HG02870 (cell line): ENCODE data around the gene SLMAP.
"Not testable (repeated sequence)": the region's sequence is repeated elsewhere in the genome, so short reads cannot be mapped to it uniquely, and the experiment has no call there.

ENCODE experiments used
- ATAC-seq: cut with Tn5 transposase; IDR thresholded peaks from one replicate; pipeline ENCODE4 v1.9.1; 2021; ENCODE audit warnings: mild to moderate bottlenecking, moderate library complexity; ENCODE audit not compliant: unreplicated experiment

The SLMAP gene

DNA sequence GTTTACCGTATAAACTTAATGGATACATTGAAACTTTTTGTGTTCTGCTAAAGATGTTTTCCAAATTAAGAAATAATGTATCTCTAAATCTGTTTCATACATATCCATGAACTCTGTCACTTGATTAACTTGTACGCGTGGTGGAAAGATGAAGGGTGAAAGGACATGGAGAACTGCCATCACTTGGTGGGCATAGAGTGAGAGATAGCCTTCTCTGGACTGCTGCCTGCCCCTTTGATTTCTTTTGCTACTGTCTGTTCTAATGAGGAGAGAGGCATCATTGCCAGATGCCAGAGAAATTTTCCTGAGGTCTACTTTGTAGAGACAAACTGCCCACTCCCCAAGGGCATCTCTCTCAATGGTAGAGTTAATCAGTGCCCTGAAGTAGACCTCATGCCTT is 120.5 kb downstream of the SLMAP start:
- no peak for ATAC-seq

DNA sequence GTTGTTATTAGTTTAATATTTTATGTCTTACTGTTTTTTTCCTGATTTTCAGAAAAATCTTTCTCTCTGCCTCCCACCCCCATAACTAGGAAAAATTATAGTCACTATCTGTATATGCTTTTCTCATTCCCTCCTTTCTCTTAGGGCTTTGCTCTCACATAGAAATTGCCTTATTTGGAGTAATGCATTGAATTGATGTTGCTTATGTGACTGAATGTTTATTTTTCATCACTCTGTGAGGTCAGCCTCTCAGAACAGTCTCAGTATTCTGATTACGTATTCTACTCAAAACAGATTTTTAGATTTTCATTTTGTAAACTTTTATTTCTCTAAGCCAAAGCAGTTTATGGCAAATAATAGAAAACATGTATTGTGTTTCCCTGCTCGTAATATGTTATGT is 121.0 kb downstream of the SLMAP start:
- no peak for ATAC-seq

DNA sequence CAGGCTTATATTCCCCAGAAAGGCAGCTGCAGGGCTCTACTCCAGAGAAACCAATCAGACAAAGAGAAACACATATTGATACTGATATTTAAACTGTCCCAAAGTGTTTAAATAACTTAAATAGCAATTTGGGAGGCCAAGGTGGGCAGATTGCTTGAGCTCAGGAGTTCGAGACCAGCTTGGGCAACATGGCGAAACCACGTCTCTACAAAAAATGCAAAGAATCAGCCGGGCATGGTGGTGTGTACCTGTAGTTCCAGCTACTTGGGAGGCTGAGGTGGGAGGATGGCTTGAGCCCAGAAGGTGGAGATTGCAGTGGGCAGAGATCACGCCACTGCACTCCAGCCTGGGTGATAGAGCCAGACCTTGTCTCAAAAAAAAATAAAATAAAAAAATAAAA is 128.3 kb downstream of the SLMAP start:
- not testable (repeated sequence) for ATAC-seq

DNA sequence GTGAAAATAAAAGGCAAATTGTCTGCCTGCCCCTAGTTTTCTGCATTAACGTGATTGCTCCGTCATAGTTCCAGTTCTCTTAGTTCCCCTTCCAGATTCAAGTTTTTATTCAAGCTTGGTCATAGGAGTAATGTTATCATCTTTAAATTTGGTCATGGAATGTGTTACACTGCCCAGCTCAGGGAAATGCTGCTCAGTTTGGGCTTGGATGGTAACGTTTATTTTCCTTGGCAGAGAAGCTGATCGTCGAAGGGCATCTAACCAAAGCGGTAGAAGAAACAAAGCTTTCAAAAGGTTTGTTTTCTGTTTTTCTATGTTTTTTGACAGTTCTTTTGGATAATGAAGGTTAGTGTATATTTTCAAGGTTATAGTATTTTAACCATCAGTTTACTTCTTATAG is 133.7 kb downstream of the SLMAP start:
- ATAC-seq, result no peak

DNA sequence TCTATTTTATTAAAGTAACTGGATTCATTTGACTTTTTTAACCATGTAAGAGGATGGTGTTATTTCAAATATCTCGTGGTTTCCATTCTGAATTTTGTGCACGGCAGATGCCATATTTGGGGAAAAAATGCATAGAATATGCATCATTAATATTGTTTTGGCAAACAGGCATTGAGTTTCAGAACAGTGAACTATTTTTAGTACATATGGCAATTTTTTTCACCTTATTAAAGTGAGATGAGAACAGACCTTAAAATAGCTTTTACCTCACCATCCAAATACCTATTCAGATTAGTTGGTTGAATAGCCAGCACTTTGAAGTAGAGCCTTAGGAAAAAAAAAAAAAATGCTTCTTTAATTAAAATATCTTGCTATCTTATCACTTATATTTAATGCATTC is 134.8 kb downstream of the SLMAP start:
- ATAC-seq, result no peak

DNA sequence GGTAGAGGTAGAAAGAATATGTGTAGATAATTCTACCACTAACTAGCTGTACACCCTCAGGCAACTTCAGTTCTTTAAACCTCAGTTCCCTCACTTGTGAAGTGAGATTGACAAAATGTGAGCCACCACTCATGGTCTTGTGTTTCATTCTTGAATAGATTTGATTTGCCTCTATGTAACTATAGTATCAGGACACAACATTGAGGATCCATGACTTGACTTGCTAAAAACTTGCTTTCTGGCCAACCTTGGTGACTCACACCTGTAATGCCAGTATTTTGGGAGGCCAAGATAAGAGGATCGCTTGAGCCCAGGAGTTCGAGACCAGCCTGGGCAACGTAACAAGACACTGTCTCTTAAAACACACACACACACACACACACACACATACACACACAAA is 136.3 kb downstream of the SLMAP start:
- no peak for ATAC-seq

DNA sequence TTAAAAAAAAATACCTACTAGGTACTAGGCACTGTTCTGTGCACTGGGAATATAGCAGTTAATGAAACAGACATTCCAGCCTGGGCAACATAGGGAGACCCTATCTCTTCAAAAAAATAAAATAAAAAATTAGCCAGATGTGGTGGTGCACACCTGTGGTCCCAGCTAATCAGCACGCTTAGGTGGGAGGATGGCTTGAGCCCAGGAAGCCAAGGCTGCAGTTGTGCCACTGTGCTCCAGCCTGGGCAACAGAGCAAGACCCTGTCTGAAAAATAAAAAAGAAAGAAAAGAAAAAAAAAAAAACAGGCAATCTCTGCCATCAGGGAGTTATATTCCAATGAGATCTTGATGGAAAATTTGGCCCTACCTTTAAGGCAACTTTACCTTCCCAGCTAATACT is 137.0 kb downstream of the SLMAP start:
- no peak for ATAC-seq

DNA sequence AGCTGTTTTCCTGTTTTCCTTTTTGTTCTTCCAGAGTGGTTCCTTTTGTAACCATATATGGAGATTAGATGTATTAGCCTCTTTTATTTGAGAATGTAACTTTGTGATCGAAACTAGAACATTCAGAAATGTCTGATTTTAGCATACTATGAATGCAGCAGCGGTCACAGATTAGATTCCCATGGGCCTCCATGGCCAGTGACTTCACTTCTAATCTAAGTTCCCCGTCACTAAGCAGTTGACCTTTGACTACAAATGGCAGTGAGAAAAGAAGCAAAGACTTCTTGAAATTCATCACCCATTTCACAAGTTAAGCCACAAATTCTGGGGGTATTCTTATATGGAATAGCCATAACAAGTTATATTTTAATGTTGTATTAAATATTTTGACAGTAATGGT is 137.6 kb downstream of the SLMAP start:
- no peak for ATAC-seq

DNA sequence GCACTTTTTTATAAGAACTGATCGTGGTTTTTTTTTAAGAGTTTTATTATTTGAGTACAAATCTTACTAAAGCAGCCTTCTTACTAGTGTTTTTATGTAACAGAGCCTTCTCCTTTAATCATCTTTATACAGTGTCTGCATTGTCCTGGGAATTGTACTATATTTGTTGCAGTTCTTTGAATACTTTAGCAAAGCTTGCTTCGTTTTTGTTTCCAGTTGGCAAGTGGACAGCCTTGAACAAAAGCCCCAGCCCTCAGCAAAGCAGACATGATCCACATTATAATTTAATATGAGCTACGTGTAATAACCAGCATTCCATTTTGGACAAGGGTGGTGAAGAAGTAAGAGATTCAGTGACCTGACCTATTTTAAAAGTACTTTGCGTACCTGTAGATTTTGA is 139.9 kb downstream of the SLMAP start:
- ATAC-seq, result no peak

DNA sequence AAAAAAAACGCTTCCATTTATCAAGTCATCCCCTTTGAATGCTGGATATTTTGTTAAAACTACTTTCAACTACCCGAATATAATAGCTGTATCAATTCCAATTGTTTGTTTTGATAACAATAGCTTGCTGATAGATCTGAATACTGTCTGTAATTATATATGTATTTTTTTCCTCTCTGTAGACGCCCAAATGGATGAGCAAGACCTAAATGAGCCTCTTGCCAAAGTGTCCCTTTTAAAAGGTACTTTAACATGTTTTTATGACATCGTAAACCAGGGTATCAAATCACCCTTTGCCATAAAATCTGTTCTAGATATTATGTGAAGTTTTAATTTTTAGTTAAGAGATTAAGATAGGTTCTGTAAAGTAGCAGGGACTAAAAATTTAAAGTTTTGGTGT is 140.6 kb downstream of the SLMAP start:
- ATAC-seq, result no peak

DNA sequence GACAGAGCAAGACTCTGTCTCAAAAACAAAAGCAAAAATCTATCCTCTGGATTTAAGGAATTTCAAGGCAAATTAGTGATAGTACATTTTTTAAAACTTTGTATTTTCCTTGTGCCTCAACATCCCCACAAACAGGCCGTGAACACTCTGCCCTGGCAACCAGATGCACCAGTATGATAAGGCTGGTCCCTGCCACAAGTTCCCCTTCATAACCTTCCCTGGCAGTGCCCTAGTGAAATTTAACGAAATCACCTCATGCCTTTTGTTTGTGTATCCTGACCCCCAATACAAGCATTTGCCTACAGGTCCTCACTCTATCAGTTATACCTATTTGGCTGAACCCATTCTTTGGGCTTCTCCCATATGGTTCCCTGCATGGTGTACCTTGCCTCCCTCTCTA is 144.7 kb downstream of the SLMAP start:
- no peak for ATAC-seq

DNA sequence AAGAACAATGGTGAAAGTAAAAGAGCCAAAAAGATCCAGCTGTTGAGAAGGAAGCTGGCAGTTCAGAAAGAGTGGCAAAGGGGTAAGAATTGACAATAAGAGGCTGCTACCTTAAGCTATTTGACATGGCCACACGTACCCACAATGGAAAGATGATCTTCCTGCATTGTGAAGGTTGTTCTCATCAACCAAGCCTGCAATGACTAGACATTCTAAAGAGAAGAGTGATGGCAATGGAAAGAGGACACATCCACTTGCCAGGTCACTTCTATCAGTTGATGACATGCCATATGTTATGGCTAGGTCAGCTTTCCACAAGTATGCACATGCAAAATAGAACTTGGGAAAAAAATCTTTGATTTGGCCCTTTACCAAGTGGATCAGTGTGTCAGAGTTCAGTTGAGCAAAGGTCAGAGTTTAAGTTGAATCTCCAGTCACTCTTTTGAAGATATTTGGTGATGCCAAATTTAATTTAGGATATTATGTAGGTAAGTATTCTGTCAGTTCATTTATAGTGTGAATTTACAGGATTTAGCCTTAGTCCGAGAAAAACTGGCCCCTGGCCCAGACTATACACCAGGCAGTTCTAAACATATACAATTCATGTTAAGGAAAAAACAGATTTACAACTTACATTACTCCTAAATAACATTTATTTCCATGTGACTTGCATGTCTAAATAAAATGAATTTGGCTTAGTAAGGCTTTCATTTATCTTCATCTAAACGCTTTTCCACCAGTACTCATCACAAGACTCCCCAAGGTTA is 147.2 kb downstream of the SLMAP start:
- no peak for ATAC-seq

DNA sequence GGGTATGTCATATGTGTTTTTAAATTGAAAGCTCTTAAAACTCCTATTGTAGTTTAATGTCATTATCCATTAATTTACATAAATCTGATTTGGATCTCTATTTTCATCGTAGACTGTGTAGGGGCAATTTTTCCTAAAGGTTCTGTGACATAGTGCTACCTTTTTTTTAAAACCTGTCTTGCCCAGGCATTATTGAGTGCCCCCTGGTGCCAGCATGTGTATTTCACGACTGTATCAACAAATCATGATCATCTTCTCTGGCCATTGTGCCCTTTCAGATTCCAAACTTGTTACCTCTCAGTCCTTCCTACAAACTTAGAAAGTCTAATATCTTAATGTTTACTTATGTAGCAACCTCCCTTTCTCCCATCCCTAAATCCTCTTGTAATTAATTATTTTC is 154.9 kb downstream of the SLMAP start:
- ATAC-seq, result no peak

DNA sequence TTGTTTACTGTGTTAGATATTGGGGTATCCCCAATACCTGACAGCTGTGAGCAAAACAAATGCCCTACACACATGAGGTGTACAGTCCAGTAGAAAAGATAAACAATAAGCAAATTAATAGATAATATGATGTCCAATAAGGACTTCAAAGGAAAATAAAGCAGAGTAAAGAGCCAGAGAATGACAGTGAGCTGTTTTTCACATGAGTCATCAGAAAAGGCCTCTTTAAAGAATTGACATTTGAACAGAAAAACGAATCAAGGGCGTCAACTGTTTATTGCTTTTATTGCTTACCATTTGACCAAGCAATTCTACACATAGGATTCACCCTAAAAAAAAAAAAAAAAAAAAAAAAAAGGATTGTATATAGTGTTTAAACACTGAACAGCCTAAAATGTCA is 155.5 kb downstream of the SLMAP start:
- no peak for ATAC-seq

DNA sequence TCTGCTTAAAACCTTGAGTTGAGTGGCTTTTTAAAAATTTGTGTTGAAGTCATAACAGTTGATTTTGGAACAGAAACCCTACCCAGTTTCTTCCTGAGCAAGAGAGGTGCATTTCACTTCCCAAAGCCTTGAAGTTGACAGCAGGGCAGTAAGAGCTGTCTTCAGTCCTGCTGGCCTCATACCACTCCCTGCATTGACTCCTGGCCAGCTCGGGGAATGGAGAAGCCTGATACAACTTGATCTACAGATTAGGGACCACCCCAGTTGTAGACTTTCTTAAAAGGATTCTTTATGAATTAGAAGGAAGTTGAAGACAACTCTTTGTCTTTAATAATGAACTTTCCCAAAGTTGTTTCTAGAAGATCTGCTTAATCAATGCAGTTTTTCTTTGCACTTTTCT is 161.5 kb downstream of the SLMAP start:
- no peak for ATAC-seq

DNA sequence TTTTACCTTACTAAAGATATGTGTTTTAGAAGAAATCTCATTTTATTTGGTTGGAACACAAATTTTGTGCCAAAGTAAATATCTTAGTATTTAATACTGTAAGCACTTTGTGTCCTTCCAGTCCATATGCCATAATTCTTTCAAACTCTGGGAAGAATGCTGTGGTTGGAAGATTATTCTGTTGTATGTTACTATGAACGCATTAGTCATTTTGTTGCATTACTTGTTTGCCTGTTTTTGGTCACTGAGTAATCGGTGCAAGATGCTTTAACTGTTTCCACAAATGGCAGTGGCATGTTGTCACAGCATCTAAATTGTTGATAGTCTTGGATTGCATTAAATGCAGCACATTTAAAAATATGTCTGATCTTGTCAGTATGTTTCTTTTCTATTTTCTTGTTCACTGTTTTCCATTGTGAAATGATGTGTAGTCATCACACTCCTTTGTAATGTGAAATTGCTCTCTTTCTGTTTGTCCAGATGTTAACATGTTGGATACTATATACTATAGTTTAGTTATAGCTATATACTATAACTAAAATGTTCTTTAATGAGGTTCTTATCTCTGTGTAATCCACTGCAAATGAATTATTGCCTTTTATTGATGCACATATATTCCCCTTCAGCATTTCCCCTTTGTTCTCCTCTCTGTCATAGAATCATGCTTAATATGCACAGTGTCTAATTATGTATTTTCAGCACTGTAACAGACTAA is 162.2 kb downstream of the SLMAP start:
- no peak for ATAC-seq

DNA sequence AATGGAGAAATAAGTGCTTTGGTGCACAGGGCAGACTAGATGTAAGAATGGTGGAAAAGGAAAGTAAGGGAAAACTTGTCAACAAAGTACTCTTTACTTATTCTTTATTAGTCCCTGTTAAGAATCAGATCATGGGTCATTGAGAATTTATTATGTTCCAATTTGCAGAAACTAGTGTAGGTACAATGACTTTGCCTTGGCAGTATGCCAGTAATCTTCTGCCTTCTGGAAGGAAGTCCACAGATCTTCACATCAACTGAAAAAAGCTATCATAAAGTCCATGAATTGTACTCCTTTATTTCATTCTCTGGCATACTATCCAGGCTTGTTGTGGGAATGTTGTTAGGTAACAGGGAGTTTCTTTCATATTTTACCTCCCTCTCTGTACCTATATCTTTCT is 163.9 kb downstream of the SLMAP start:
- ATAC-seq, result no peak

DNA sequence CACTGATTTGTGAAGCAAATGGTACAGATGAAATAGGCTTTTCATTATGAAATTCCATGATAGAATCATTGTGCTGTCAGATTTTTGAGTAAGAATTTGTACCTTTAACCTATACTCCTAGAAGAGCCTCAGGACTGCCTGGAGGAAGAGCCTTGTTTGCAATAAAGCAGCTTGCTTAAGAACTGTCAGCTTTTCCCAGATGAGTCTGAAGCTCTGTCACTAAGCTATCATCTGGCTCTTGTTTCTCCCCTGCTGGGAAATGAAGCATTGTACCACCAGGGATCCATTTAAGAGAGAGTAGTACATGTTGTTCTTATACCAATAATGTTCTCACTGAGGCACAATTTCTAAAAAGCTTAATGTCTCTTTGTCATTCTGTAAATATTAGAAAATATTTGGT is 167.0 kb downstream of the SLMAP start:
- no peak for ATAC-seq

DNA sequence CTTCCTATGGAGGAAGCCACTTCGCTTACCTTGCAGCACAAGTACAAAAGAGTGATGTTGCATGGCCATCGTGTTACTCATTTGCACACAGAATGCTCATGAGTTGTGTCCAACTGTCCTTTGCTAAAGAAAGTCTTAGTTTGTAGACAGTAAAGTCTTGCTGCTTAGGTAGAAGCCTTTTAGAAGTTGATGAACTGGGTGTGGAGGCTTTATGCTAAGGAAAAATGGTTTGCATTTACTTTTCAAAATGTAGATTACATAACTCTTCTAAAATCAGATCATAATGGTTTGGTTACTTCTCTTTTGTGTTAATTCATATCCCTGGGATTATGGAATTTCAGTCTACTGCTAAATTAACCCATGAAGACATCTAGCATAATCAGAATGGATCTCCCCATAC is 167.6 kb downstream of the SLMAP start:
- no peak for ATAC-seq

DNA sequence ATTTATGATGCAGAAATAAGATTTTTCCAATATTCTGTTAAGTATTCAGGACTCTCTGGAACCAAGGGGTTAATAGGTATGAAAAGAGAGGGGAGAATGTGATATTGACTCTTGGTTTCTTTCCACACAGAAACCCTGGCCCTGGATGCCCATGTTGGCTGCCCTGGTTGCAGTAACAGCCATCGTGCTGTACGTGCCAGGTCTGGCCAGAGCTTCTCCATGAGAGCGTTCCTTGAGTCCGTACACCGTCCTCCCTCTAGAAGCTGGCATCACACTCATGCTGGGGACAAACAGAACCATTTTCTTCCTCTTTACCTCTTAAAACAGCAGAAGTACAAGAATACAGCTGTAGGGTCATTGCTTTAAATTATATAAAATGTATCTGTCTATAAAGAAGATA is 171.1 kb downstream of the SLMAP start:
- ATAC-seq, result no peak

DNA sequence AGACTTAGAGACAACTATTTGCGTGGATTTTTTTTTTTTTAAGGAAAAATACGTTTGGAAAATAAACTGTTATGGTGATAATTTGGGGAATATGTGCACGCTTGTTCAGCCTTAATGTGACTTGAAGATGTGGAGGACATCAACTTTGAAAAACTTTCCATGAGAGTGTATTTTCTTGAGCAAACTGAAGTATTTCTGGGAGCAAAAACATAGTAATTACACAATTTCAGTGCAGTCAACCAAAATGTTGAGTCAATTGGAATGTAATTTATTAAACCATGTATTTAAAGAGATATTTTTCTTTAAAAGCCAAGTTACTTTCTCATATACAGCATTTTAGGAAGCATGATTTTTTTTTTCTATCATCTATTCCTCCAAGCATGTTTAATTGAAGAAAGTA is 171.8 kb downstream of the SLMAP start:
- ATAC-seq, result no peak

DNA sequence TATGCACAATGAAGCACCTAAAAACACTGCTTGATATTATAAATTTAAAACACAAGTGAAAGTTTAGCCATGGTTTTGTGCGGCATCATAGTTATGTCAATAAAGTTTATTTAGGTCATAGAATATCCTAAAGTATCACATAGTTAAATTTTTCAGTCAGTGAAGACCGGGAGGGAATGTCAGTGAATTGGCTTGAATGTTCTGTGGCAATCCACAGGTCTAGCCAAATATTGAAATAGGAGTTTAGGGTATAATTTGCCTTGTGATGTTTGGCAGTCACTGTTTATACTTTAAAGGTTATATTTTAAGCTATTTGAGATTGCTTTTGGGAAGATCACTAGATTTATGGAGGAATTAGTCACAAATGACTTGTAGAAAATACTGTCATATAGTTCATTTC is 172.4 kb downstream of the SLMAP start:
- no peak for ATAC-seq

DNA sequence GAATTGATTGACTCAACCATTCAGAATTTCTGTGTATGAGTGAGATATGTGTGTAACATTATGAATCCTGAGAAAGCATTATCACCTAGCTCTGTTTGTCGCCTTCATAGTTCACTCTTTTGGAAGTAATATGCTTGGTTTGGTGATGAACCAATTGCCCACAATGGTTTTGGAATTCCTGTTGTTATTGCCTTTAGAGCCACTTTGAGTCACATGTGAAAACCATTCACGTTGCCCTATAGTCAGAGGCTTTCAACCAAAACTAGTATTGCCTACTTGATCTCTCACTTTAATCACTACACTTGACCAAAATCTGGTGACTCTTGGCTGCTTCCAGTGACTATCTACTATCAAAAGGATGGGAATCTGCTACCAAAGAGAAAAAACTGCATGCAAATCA is 173.9 kb downstream of the SLMAP start:
- ATAC-seq, result no peak
